Amniotic stem cell (primary cell): ENCODE measurements around the gene PAXIP1.

ENCODE experiments used
- DNase-seq: peaks from one replicate; lab custom pipeline; 2025; lab: John Stamatoyannopoulos, UW

The PAXIP1 gene

DNA sequence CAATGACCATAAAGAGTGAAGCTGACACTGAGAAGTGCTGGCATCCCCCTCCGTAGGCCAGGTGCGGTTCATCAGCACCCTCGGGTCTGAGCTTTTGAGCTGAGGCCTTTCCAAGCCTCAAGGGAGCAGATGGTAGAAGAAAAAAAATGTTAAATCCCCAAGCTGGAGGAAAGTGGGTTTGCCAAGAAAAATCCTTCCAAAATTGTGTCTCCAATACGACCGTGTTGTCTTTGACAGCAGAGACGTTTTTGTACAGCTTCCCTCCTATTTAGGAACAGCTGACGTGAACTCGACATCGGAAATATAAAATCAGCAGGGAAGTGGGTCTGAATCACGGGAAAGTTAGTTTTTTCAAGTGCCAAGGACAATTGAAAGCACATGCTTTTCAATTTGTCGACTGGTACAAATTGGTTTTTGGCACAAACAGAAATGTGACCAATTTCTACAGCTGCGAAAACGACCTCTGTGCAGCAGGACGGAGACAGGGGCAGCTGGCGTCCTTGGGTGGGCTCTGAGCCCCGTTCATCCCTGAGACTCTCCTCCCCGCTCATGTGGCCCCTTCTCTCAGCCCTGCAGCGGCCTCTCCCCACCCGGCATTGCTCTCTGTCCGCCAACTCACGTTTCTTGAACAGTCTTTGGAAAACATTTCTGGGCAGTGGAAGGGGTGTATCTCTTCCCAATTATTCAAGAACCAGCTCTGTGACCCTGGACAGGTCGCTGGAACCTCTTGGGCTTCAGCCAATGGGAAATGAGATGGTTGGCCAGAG lies 89.9 kb downstream of the PAXIP1 start:
- DNase-seq = no peak

- no peak for DNase-seq
These were observed 91.0 kb downstream of the PAXIP1 start for GRCh38 chr7:154911862-154912455.

DNA sequence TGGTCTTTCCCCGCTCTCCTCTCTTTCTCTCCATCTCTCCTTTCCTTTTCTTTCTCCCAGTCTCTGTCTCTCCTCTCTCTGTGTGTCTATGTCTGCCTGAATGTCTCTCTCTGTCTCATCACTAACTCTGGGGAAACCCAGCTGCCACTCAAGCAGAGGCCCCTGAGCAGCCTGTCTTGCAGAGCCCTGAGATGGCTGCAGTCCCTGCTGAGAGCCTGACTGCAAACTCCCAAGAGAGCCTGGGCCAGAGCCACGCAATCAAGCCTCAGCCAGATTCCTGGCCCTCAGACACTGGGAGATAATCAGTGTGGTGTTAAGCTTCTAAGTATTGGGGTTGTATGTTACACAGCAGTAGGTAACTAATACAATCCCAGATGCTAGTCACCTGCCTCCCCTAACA lies 91.5 kb downstream of the PAXIP1 start:
- no peak for DNase-seq

- no peak for DNase-seq
These were observed 91.9 kb downstream of the PAXIP1 start for GRCh38 chr7:154910977-154911376.

- no peak for DNase-seq
These were observed 92.8 kb downstream of the PAXIP1 start for GRCh38 chr7:154910125-154910524.

GRCh38 chr7:154909241-154910105 lies 93.5 kb downstream of the PAXIP1 start:
- no peak for DNase-seq

DNA sequence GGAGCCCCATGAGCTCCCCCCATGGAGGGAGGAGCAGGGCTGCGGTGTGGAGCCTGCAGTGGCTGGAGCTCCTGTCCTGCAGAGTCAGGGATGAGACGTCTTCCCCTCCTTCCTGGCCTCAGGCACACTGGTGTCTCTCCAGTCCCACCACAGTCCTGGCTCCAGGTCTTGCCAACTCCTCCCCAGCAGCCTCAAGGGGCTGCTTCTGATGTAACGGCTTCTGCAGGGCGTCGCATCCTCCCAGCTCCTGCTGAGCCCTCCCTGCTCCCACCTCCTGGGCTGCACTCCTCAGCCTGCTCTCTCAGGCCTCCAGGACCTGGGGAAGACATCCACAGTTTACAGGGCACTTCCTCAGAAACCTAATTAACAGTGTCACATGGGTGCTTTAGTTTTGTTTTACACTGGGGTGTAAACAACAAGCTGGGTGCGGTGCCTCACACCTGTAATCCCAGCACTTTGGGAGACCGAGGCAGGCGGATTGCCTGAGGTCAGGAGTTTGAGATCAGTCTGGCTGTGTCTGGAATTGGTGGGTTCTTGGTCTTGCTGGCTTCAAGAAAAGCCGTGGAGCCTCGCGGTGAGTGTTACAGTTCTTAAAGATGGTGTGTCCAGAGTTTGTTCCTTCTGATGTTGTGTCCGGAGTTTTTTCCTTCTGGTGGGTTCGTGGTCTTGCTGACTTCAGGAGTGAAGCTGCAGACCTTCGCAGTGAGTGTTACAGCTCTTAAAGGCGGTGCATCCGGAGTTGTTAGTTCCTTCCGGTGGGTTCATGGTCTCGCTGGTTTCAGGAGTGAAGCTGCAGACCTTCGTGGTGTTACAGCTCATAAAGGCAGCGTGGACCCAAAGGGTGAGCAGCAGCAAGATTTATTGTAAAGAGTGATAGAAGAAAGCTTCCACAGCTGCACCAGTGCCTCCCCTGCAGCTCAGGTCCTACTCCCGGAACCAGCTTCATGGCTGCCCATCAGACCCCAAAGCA lies 95.0 kb downstream of the PAXIP1 start:
- no peak for DNase-seq

DNA sequence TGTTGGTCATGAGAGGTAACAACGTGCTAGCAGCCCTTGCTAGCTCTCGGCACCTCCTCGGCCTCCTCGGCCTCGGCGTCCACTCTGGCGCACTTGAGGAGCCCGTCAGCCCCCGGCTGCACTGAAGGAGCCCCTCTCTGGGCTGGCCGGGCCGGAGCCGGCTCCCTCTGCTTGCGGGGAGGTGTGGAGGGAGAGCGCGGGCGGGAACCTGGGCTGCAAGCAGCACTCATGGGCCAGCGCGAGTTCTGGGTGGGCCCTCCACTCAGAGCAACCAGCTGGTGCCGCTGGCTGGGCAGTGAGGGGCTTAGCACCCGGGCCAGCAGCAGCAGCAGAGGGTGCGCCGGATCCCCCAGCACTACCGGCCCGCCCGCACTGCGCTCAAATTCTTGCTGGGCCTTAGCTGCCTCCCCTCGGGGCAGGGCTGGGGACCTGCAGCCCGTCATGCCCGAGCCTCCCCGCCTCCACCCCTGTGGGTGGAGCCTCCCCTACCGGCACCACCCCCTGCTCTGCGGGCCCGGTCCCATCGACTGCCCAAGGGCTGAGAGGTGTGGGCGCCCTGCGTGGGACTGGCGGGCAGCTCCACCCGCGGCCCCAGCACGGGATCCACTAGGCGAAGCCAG lies 96.1 kb downstream of the PAXIP1 start:
- DNase-seq = no peak

GRCh38 chr7:154906201-154906600 lies 96.7 kb downstream of the PAXIP1 start:
- DNase-seq = no peak

DNA sequence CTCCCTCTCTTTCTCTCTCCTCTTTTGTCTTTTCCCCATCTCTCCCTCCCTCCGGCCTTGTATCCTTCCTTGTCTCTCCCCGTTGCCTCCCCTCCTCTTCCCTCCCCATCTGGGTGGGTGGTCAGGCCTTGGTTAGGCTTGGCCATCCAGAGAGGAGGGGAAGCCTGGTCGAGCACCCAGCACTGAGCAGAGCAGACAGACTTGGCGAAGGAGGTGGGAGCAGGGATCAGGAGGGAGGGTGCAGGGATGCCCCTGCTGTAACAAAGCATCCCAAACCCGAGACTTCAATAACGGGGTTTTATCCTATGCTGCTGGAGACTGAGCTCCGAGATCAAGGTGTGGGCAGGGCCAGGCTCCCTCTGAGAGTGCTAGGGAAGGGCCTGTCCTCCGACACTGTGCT lies 97.3 kb downstream of the PAXIP1 start:
- DNase-seq = no peak

DNA sequence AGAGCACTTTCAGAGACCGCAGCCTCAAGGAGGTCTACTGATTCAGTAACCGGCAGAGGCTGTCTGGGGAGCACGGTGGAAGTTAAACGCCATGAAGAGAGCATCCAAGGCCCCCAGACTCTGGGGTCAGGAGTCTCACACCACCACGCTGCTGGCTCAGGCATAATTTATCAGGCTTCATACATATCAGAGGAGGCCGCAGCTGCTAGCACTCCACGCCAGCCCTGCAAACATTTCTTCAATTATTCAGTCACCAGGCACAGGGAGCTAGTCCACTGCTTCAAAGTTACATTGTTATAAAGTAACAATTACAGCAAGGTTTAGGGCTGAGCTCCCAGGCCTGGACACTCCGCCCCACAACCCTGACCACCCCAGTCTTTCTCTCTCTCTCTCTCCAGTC lies 97.8 kb downstream of the PAXIP1 start:
- no peak for DNase-seq

GRCh38 chr7:154903083-154903731 lies 99.7 kb downstream of the PAXIP1 start:
- DNase-seq = no peak

- no peak for DNase-seq
These were observed 100.3 kb downstream of the PAXIP1 start for GRCh38 chr7:154902600-154903082.

- DNase-seq = no peak
These were observed 103.1 kb downstream of the PAXIP1 start for GRCh38 chr7:154899862-154900261.

- DNase-seq = no peak
These were observed 103.7 kb downstream of the PAXIP1 start for GRCh38 chr7:154898973-154899855.

DNA sequence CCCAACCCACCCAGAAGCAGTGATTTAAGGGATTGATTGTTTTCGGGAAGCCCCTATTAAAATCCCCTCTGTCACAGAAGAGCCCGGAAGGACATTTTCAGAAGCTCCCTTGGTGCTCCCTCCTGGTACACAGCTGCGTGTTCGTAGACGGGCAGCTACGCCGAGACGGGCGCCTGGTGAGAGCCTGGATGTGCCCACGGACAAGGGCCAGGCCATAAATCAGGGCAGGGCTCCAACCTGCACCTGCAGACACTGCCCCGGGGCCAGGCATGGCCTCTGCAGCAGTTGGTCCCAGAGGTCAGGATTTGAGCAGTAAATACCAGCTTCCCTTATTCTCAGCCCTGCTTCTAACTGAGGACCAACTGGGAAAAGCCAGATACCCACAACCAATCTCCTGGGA lies 106.8 kb downstream of the PAXIP1 start:
- DNase-seq = no peak
